Stomach (tissue), 9 donors: ENCODE measurements around the gene SELENOK. TPM values are rescaled to one million over a fixed set of nuclear protein-coding genes. Genes with fewer than 3 reads are reported as not detected.

ENCODE experiments used
- DNase-seq, 2 donors: peaks; one replicate each; pipeline versions ENCODE4 v3.0.0 to v3.0.0-alpha.2; 2013 to 2019
- H3K27ac ChIP-seq, 5 donors: fragments of 200-600 bp in 4 of 5; sonication (generic) in 4 of 5; one replicate each; pipeline ENCODE4 v1.5.1; 2013 to 2019; ENCODE audit warnings: mild to moderate bottlenecking in 1 of 5, moderate library complexity in 1 of 5
- H3K27me3 ChIP-seq, 3 donors: fragments of 200-600 bp; sonication (generic); one replicate each; pipeline ENCODE4 v1.5.1; 2017 to 2019; ENCODE audit warnings: mixed run types in 1 of 3
- H3K36me3 ChIP-seq, 4 donors: fragments of 200-600 bp; sonication (generic); 1 replicate in 3 of 4; 2 replicates in 1 of 4; pipeline ENCODE4 v1.5.1; 2016 to 2019
- H3K4me1 ChIP-seq, 4 donors: fragments of 200-600 bp; sonication (generic); one replicate each; pipeline ENCODE4 v1.5.1; 2016 to 2019
- H3K4me3 ChIP-seq, 4 donors: fragments of 200-600 bp; sonication (generic) in 3 of 4; one replicate each; pipeline ENCODE4 v1.5.1; 2016 to 2019; ENCODE audit warnings: mild to moderate bottlenecking in 1 of 4
- H3K9me3 ChIP-seq, 4 donors: fragments of 200-600 bp; sonication (generic); one replicate each; pipeline ENCODE4 v1.5.1; 2016 to 2019
- CTCF ChIP-seq, 7 experiments: fragments of 450-650 bp in 4 of 7; fragments of 200-600 bp in 3 of 7; sonication (generic) in 3 of 7; IDR thresholded peaks; one replicate each; pipeline ENCODE4 v1.5.1; 2016 to 2019; ENCODE audit warnings: antibody characterized with exemption in 7 of 7, control low read depth in 2 of 7, mild to moderate bottlenecking in 1 of 7
- EP300 ChIP-seq: sonication (generic); formaldehyde crosslinking; IDR thresholded peaks from one replicate; pipeline ENCODE4 v1.6.1; 2017; ENCODE audit warnings: antibody characterized with exemption
- POLR2A ChIP-seq, 4 donors: fragments of 450-650 bp; IDR thresholded peaks; one replicate each; pipeline ENCODE4 v1.6.1; 2016; ENCODE audit warnings: antibody characterized with exemption in 4 of 4, control low read depth in 2 of 4, mild to moderate bottlenecking in 1 of 4, moderate library complexity in 1 of 4
- POLR2AphosphoS5 ChIP-seq, 3 donors: sonication (generic); formaldehyde crosslinking; IDR thresholded peaks; one replicate each; pipeline ENCODE4 v1.6.1; 2016; ENCODE audit warnings: antibody characterized with exemption in 3 of 3
- WGBS, 5 donors: extraction: QIAGEN DNeasy Blood & Tissue Kit in 3 of 5; methylation state at CpG; one replicate each; pipeline versions ENCODE4 v1.1.5 to v1.1.7; 2013 to 2018; 5-methylcytosine and 5-hydroxymethylcytosine counted together
- intact Hi-C: fragments of 100-400 bp; cut with DNase I; formaldehyde crosslinking; loops from one replicate; pipeline ENCODE4 v1.15.1; 2023; ENCODE audit warnings: low total_unique reads
- polyA plus RNA-seq, 3 donors: library from polyadenylated mRNA; stranded (reverse); fragments of 200-250 nt; gene quantifications; one replicate each; pipeline ENCODE4 v1.2.3, GENCODE V29; 2013
- total RNA-seq, 5 donors: library from RNA; depleted of rRNA; stranded (reverse); fragments of >200 nt; gene quantifications; one replicate each; pipeline versions ENCODE4 v1.1.0 to v1.2.3, GENCODE V29; 2014 to 2016
- donor health status: healthy with polysubstance abuse.
- donor health status: Bipolar disorder and iron deficiency.
- donor health status: healthy.

Gene SELENOK
- total and polyA plus RNA-seq, 8 donors: 19.4 to 143 (median 68.1) TPM

- no peak for TF ChIP-seq CTCF (IDR thresholded peaks at IDR 0.05)
- no peak for TF ChIP-seq POLR2A (IDR thresholded peaks at IDR 0.05)
- Histone ChIP-seq H3K36me3 (peaks cover 18 to 59% (median 54%) of the 10 kb centered on the region in 4 donors), H3K27me3 (no peaks in the 10 kb centered on the region), H3K4me1 (peaks cover 12 to 39% (median 29%) of the 10 kb centered on the region in 4 donors), H3K27ac (no peak overlapping the region), H3K9me3 (no peaks in the 10 kb centered on the region), H3K4me3 (no peak overlapping the region)
- no peak for DNase-seq
- 91 to 97% (median 95%) methylated on average over 11 of the region's 11 CpGs for WGBS, 5 donors
- intact Hi-C loops: no loop called here
Observed at GRCh38 chr3:53884623-53885022, 7.0 kb downstream of the SELENOK start.

- Histone ChIP-seq H3K4me3 (no peak overlapping the region), H3K9me3 (no peaks in the 10 kb centered on the region), H3K27me3 (no peaks in the 10 kb centered on the region), H3K27ac (no peak overlapping the region), H3K4me1 (peaks cover 12 to 23% (median 19%) of the 10 kb centered on the region in 4 donors), H3K36me3 (peaks cover 29 to 70% (median 67%) of the 10 kb centered on the region in 4 donors)
- 74 to 84% (median 81%) methylated on average over 4 of the region's 4 CpGs for WGBS, 5 donors
- DNase-seq: no peak
- intact Hi-C loops: no loop called here
- TF ChIP-seq EP300: no peak
Observed at GRCh38 chr3:53883008-53883407, 8.7 kb downstream of the SELENOK start.

DNA sequence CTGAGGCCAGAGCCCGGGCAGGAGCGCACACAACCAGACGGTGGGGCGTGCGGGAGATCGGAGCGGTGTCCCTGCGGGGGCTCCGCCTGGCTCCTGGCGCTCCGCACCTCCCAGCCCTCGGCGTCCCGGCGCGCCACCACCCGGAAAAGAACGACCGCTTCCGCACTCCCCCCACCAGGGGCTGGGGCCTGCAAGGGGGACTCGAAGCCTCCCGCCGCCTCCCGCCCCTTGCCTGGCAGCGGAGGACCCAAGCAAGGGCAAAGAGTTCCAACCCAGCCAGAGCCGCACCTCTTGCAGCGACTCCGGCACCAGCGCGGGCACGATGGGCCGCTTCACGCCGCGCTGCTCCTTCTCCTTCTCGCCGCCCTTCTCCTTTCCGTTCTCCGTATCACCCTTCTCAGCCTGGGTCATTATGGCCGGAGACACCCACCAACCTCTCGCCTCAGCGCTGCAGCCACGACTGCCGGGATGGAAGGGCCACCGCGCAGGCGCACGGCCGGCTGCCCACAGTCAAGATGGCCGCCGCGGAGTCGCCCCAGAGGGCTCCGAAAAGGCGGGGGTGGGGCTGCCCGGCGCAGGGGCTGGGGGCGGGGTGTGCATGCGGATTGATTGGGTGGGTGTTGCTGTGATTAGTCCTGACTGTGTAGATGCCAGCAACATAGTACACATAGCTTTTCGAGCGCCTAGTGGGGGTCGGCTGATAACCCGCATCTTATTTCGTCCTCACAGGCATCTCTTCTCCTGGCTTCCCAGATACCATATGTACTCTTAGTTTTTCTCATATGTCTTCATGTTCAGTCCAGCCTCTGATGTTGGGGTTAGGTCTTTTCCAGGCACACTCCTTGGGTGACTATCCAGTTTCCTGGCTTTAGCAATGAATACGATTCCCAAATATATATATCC is 9.7 kb downstream of the SELENOK start, which contains the start of gene ACTR8:
Gene ACTR8, minus strand, starts transcription at position 462 of the 903 bp plus-strand sequence. Its CDS starts 51 bp downstream, at position 411.
- Histone ChIP-seq H3K9me3 (no peaks in the 10 kb centered on the region), H3K27me3 (no peaks in the 10 kb centered on the region), H3K27ac (peak within 1 kb of the TSS; percentile 69 to 90 (median 87)), H3K4me1 (peaks cover 12 to 21% (median 17%) of the 10 kb centered on the region in 4 donors), H3K36me3 (peaks cover 40 to 70% (median 68%) of the 10 kb centered on the region in 4 donors), H3K4me3 (peak within 1 kb of the TSS; percentile 78 to 89 (median 82))
- intact Hi-C loops: no loop called here
- peak in 1 of 7 experiments; percentile 3 for TF ChIP-seq CTCF (IDR thresholded peaks at IDR 0.05)
- TF ChIP-seq POLR2AphosphoS5 (IDR thresholded peaks at IDR 0.05): peak; percentile 36 to 87 (median 77)
- TF ChIP-seq EP300: no peak
- peak in 1 of 4 donors; percentile 40 for TF ChIP-seq POLR2A (IDR thresholded peaks at IDR 0.05)
- peak; percentile 85 to 96 for DNase-seq
- 1 to 2% (median 2%) methylated on average over 44 to 65 of the region's 65 CpGs for WGBS, 5 donors

DNA sequence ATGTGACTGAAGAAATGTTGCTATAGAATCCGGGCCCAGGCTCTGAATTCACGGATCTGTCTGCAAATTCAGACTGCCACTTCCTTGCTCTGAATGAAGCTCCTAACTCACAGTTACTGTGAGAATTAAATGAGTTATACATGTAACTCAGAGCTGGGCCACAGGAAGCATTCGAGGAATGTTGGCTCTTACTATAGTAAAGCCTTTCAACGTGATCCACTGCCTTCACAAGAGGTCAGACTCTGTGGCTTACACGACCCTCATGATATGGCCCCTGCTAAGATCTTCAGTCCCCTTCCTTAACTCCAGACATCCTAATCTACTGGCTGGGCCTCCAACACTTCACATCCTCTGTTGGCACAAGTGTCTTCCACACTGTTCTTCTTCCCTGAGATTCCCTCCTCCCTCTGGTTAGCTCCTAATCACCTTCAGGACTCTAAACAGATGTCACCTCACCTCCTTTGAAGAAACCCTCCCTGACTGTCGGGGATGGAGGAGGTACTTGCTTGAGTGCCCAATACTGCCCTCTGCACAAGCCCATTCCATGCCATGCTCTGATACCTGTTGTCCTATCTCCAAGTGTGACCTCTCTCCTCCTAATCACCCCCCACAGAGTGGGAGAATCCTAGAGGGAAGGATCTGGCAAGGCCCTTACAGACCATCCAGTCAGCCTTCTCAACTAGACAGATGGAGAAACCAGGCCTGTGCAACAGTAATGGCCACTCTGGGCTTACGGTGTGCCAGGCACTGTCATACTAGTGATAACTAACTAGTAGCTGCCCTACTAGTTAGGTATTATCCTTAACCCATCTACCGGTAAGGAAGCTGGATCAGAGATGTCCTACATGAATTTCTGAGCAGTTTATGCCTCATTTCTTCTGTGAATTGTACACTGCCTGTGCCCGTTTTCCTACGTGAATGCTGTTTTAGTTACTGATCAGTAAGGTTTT is 11.0 kb downstream of the SELENOK start:
- DNase-seq: peak in 1 of 2 donors; percentile 10
- Histone ChIP-seq H3K27ac (peak overlapping the region in 3 of 5 donors; percentile 86 to 90 (median 87)), H3K4me1 (peaks cover 12 to 21% (median 17%) of the 10 kb centered on the region in 4 donors), H3K36me3 (peaks cover 44 to 70% (median 68%) of the 10 kb centered on the region in 4 donors), H3K9me3 (no peaks in the 10 kb centered on the region), H3K27me3 (no peaks in the 10 kb centered on the region), H3K4me3 (peak overlapping the region; percentile 78 to 89 (median 82))
- intact Hi-C loops: no loop called here
- no peak for TF ChIP-seq EP300
- TF ChIP-seq POLR2AphosphoS5 (IDR thresholded peaks at IDR 0.05): no peak
- no peak for TF ChIP-seq POLR2A (IDR thresholded peaks at IDR 0.05)
- no peak for TF ChIP-seq CTCF (IDR thresholded peaks at IDR 0.05)
- WGBS, 5 donors: 48 to 60% (median 53%) methylated on average over 10 of the region's 10 CpGs
